Measurements from ENCODE around the gene PABPN1L.

PABPN1L gene

GRCh38 chr16:88888461-88889387 is 22.3 kb upstream of the PABPN1L start:
- CTCF ChIA-PET = no interaction called here
- no peak for DNase-seq (ENCODE audit: extremely low spot score)
- POLR2A ChIA-PET = no interaction called here
- TF ChIP-seq, protein P1, sequence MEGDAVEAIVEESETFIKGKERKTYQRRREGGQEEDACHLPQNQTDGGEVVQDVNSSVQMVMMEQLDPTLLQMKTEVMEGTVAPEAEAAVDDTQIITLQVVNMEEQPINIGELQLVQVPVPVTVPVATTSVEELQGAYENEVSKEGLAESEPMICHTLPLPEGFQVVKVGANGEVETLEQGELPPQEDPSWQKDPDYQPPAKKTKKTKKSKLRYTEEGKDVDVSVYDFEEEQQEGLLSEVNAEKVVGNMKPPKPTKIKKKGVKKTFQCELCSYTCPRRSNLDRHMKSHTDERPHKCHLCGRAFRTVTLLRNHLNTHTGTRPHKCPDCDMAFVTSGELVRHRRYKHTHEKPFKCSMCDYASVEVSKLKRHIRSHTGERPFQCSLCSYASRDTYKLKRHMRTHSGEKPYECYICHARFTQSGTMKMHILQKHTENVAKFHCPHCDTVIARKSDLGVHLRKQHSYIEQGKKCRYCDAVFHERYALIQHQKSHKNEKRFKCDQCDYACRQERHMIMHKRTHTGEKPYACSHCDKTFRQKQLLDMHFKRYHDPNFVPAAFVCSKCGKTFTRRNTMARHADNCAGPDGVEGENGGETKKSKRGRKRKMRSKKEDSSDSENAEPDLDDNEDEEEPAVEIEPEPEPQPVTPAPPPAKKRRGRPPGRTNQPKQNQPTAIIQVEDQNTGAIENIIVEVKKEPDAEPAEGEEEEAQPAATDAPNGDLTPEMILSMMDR (IDR thresholded peaks at IDR 0.05; ENCODE audit: control extremely low read depth, extremely low read depth, low read depth, missing control alignments) = no peak

GRCh38 chr16:88888057-88888456 is 21.6 kb upstream of the PABPN1L start:
- ChIA-PET CTCF (no interaction called here), POLR2A (no interaction called here)
- no peak for DNase-seq (ENCODE audit: extremely low spot score)
- TF ChIP-seq, protein P1 (IDR thresholded peaks at IDR 0.05; ENCODE audit: control extremely low read depth, extremely low read depth, low read depth, missing control alignments) = no peak

- POLR2A ChIA-PET = no interaction called here
Observed at GRCh38 chr16:88886845-88887521, 20.5 kb upstream of the PABPN1L start.

GRCh38 chr16:88886420-88886844 is 20.0 kb upstream of the PABPN1L start:
- POLR2A ChIA-PET = no interaction called here

More at GRCh38 chr16:88886845-88887521, 20.5 kb upstream of the PABPN1L start:
- TF ChIP-seq, protein P1 (IDR thresholded peaks at IDR 0.05; ENCODE audit: control extremely low read depth, extremely low read depth, low read depth, missing control alignments) = no peak
- DNase-seq (ENCODE audit: extremely low spot score) = no peak
- CTCF ChIA-PET = interaction anchor here (1.6 kb wide), 1 partner anchor 11 kb away, joined by 4 read pairs; no protein-coding TSS in a partner anchor

GRCh38 chr16:88885693-88886280 is 19.3 kb upstream of the PABPN1L start:
- CTCF ChIA-PET = interaction anchor here (1.6 kb wide), 1 partner anchor 12 kb away, joined by 4 read pairs; no protein-coding TSS in a partner anchor
- POLR2A ChIA-PET = no interaction called here
- DNase-seq (ENCODE audit: extremely low spot score) = no peak
- TF ChIP-seq, protein P1 (IDR thresholded peaks at IDR 0.05; ENCODE audit: control extremely low read depth, extremely low read depth, low read depth, missing control alignments) = no peak

More at GRCh38 chr16:88886420-88886844, 20.0 kb upstream of the PABPN1L start:
- DNase-seq (ENCODE audit: extremely low spot score) = no peak
- CTCF ChIA-PET = interaction anchor here (1.6 kb wide), 1 partner anchor 11 kb away, joined by 4 read pairs; no protein-coding TSS in a partner anchor
- TF ChIP-seq, protein P1 (IDR thresholded peaks at IDR 0.05; ENCODE audit: control extremely low read depth, extremely low read depth, low read depth, missing control alignments) = no peak

DNA sequence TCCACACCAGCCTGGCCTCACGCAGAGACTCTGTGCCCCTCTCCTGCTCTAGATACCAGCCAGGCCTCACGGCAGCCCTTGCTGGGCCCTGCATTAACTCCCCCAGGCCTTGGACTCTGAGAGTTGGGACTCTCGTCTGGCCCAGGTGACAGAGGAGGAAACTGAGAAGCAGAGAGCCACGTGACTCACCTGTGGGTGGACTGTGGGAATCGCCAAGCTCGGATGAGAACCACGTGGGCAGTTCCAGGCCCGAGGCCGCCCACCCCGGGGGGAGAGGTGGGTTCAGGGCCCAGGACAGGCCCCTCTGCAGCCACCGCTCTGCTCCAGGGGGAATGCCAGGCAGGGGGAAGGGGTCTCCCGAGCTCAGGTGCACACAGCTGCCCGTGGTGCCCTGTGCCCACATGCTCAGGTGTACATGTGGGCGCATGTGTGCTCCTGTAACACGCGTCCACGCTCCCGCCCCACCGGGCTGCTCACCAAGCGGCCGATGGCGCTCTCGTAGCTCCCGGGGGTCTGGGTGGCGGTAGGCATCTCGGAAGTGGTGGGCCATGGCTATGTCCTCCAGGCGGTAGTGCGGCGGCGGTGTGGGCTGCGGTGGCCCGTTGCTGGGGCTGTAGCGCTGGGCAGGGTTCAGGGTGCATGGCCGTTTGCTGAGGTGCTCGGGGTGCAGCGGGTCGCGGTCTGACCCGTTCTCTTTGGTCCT is 18.3 kb upstream of the PABPN1L start:
- TF ChIP-seq, protein P1 (IDR thresholded peaks at IDR 0.05; ENCODE audit: control extremely low read depth, extremely low read depth, low read depth, missing control alignments) = no peak
- ChIA-PET POLR2A (no interaction called here), CTCF (no interaction called here)
- DNase-seq (ENCODE audit: extremely low spot score) = no peak
